Activated naive CD4-positive, alpha-beta T cell (primary cell): ENCODE measurements around the gene PDCL2.

Source experiments
- DNase-seq, 4 experiments: peaks; one replicate each; lab custom pipeline; 2025; lab: John Stamatoyannopoulos, UW

PDCL2 gene

GRCh38 chr4:55538531-55538930 is 53.5 kb downstream of the PDCL2 start:
- no peak for DNase-seq

GRCh38 chr4:55534306-55534705 is 57.7 kb downstream of the PDCL2 start:
- no peak for DNase-seq

DNA sequence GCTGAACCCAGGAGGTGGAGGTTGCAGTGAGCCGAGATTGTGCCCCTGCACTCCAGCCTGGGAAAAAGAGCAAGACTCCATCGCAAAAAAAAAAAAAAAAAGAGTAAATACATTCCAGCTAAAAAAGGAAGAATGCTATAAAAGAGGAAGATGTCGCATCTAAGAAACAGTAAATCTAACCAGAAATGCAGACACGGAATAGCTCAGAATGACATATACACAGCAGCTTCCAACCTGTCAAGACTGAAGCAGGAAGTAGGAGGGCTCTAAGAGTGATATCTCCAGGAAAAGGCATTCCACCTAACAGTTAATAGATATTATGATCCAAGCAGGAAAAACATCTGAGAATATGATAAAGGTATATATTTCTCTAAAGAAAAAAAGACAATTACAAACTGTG is 61.4 kb downstream of the PDCL2 start:
- no peak for DNase-seq

GRCh38 chr4:55530167-55530566 is 61.9 kb downstream of the PDCL2 start:
- DNase-seq, result no peak

GRCh38 chr4:55528491-55528890 is 63.6 kb downstream of the PDCL2 start:
- no peak for DNase-seq

DNA sequence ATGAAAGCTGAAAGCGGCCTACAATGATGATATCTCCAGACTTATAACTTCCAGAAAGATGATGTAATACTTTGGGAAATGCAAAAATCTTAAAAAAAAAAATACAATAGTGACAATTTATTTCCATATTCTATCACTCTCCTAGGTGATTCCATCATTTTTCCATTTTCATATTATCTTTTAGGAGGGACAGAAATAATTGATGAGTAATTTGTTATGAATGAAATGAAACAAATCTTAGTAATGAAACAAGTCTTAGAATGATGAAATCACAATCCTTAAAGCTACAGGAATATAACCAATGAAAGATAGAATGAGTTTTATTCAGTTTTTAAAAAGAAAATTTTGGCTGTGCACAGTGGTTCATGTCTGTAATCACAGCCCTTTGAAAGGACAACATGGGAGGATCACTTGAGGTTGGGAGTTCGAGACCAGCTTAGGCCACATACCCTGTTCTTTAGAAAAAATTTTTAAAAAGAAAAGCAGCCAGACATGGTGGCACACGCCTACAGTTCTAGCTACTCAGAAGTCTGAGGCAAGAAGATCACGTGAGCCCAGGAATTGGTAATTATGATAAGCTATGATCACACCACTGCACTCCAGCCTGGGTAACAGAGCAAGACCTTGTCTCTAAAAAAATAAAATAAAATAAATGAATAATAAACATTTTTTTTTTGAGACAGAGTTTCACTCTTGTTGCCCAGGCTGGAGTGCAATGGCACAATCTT is 67.0 kb downstream of the PDCL2 start:
- no peak for DNase-seq

GRCh38 chr4:55518442-55518841 is 73.6 kb downstream of the PDCL2 start:
- DNase-seq, result no peak

DNA sequence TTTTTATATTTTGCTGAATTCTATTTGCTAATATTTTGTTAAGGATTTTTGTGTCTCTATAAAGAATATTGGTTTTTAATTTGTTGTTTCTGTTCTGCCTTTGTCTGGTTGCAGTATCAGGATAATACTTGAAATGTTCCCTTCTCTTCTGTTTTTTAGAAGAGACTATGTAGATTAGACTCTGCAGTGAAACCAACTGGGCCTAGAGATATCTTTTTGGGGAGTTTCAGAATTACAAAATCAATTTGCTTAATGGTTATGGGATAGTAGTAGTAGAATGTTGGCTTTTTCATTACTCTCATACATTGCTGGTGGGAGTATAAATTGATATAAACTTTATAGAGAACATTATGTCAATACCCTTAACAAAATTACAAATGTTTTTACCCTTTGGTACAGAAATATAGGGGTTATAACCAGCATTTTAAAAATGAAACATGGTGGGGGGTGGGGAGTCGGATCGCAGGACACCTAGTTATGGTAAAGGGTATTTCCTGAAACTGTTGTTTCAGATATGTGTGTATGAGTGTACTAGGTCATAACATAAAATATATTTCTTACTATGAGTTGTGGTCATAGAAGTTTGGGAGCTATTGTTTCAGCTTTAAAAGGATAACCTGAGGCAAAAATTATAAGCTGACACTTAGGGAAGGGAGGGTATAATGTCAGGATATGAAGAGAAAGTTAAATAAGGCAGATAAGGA is 74.4 kb downstream of the PDCL2 start:
- no peak for DNase-seq

DNA sequence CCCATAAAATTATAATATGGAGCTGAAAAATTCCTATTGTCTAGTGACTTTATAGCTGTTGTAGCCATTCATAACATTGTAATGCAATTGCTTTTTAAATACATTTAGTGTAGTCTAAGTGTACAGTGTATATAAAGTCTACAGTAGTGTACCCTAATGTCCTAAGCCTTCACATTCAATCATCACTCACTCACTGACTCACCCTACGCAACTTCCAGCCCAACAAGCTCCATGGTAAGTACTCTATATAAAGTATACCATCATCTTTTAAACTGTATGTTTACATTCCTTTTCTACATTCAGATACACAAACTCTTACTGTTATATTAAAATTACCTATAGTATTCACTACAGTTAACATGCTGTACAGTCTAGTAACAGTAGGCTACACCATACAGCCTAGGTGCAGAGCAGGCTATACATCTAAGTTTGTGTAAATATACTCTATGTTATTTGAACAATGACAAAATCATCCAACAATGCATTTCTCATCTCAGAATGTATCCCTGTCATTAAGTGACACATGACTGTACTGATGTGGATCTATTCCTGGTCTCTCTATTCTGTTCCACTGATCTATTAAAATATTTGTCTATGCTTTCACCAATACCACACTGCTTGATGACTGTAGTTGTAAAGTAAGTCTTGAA is 79.0 kb downstream of the PDCL2 start:
- no peak for DNase-seq

GRCh38 chr4:55512077-55512476 is 80.0 kb downstream of the PDCL2 start:
- no peak for DNase-seq

DNA sequence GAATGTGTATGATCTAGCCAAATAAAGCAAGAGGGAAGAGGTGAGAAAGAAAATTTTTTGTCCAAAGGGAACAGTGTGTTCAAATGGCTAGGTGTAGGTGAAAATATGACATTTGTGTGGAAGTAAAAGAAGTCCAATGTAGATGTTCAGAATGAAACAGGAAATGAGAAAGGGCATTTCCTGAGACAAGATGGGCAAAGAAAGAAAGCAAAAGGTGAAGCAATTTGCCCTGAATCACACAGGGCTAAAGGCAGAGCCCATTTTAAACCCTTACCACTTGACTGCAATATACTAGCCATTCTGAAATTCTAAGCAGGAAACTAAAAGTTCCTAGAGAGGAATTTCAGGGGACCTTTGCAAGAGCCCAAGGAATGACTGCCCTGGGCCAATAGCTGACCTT is 81.4 kb downstream of the PDCL2 start:
- DNase-seq, result no peak

DNA sequence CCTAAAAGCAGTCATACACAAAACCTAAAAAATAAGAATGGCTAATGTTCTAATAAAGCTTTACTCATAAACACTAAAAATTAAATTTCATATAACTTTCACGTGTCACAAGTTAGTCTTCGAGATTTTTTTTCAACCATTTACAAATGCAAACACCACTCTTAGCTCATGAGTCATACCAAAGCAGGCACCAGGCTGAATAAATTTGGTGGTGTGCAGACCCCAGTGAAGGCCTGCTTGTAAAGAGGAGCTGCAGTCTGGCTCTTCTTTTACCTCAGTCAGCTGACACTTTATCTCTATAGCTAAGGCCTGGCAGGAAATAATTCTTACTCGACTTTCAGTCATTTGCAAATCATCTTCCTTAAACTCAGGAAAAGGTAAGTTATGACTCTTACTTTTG is 82.8 kb downstream of the PDCL2 start:
- DNase-seq, result no peak

GRCh38 chr4:55507612-55508011 is 84.4 kb downstream of the PDCL2 start:
- DNase-seq, result no peak
